K562 (cell line): ENCODE data around the gene PPP1R1C.

Experiments
- CTCF ChIP-seq, 3 experiments: IDR thresholded peaks in 2 of 3; conservative IDR thresholded peaks in 1 of 3; 2 replicates each; pipeline ENCODE4 v1.5.1; 2011 to 2012; ENCODE audit warnings: low read length in 3 of 3, mild to moderate bottlenecking in 3 of 3, control low read depth in 2 of 3, improper control_type of control experiment in 1 of 3, inconsistent platforms in 1 of 3, low read depth in 1 of 3, mixed read lengths in 1 of 3, moderate library complexity in 1 of 3; ENCODE audit not compliant: insufficient read depth in 2 of 3
- RAD51 ChIP-seq: fragments of 450-650 bp; IDR thresholded peaks from 2 replicates; pipeline ENCODE4 v1.7.1; 2016; ENCODE audit warnings: low read depth, mild to moderate bottlenecking, borderline replicate concordance

GRCh38 chr2:181988154-181988924 lies 2.7 kb downstream of the PPP1R1C start:
- TF ChIP-seq CTCF (IDR thresholded peaks at IDR 0.05 in 2 of 3, conservative IDR thresholded peaks at IDR 0.05 in 1 of 3; ENCODE audit: insufficient read depth in 2 of 3, low read depth in 1 of 3, low read length in 3 of 3), result no peak
- no peak for TF ChIP-seq RAD51
